ENCODE measurements around the gene PPP2CA.
A peak's percentile ranks its signal among the peaks of the same experiment; 100 is the strongest.

PPP2CA gene

DNA sequence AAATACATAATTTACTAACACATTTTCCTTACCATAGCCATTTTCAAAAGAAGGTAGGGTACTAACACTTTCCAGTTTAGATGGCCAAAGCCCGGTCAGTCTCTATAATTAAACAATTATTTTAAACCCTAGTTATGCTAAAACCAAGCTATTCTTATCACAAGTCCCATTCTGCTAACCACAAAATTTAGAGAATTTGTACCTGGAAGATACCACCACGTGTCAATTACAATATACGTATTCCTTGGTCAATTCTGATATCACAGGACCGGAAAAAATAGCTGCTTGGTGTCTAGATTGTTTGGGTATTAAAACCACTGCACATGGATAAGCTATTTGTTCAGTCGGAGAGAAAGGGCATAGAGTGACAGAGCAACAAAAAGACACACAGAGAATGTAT, 30.2 kb downstream of the PPP2CA start:
- Histone ChIP-seq H3K27me3 (no peaks in the 10 kb centered on the region), H3K4me3 (ENCODE audit: low read depth in 1 of 2, low read length in 1 of 2) (no peak overlapping the region), H3K9me3 (no peaks in the 10 kb centered on the region), H3K27ac (no peak overlapping the region), H3K4me1 (ENCODE audit: control insufficient read depth in 1 of 2, insufficient read depth in 1 of 2, low read depth in 1 of 2, low read length in 1 of 2) (no peaks in the 10 kb centered on the region), H3K36me3 (peaks cover 55% of the 10 kb centered on the region)
- TF ChIP-seq, protein P1, sequence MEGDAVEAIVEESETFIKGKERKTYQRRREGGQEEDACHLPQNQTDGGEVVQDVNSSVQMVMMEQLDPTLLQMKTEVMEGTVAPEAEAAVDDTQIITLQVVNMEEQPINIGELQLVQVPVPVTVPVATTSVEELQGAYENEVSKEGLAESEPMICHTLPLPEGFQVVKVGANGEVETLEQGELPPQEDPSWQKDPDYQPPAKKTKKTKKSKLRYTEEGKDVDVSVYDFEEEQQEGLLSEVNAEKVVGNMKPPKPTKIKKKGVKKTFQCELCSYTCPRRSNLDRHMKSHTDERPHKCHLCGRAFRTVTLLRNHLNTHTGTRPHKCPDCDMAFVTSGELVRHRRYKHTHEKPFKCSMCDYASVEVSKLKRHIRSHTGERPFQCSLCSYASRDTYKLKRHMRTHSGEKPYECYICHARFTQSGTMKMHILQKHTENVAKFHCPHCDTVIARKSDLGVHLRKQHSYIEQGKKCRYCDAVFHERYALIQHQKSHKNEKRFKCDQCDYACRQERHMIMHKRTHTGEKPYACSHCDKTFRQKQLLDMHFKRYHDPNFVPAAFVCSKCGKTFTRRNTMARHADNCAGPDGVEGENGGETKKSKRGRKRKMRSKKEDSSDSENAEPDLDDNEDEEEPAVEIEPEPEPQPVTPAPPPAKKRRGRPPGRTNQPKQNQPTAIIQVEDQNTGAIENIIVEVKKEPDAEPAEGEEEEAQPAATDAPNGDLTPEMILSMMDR (IDR thresholded peaks at IDR 0.05), result no peak

DNA sequence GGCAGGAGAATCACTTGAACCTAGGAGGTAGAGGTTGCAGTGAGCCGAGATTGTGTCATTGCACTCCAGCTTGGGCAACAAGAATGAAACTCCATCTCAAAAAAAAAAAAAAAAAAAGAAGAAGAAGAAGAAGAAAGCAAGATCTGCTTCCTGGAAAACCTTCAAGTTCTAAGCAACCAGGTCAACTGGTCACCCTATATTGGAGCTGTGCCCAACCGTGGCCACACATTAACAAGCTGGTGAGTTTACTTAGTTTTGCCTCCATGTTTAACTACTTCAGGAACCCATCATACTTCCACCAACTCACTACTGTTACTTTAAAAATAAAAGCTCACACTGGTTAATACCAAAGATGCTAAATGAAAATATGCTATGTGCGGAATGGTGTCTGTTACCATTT, 36.8 kb downstream of the PPP2CA start:
- no peak overlapping the region for H3K4me3 ChIP-seq (ENCODE audit: low read depth in 1 of 2, low read length in 1 of 2)
- no peaks in the 10 kb centered on the region for H3K4me1 ChIP-seq (ENCODE audit: control insufficient read depth in 1 of 2, insufficient read depth in 1 of 2, low read depth in 1 of 2, low read length in 1 of 2)
- H3K9me3 ChIP-seq, result no peaks in the 10 kb centered on the region
- H3K27ac ChIP-seq, result no peak overlapping the region
- H3K36me3 ChIP-seq, result no peaks in the 10 kb centered on the region
- no peaks in the 10 kb centered on the region for H3K27me3 ChIP-seq
- TF ChIP-seq, protein P1 (IDR thresholded peaks at IDR 0.05), result no peak

DNA sequence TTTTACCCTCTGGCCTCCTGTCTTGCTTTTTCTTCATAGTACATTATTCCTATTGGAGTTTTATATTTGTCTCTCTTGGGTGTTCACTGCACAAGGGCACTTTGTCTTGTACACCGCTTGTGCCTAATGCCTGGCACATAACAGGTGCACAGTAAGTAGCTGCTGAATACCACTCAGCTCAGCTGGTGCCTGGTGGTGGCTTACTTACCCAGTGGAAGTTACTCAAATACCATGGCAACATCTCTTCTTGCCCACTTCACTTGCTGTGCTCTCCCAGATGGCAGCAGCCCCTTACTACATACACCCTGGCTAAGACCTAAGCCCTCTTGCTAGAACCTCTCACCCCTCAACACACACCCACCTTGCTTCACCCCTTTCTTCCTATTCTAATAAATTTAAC, 37.8 kb downstream of the PPP2CA start:
- TF ChIP-seq, protein P1 (IDR thresholded peaks at IDR 0.05), result no peak
- Histone ChIP-seq H3K36me3 (no peaks in the 10 kb centered on the region), H3K27me3 (no peaks in the 10 kb centered on the region), H3K9me3 (no peaks in the 10 kb centered on the region), H3K4me3 (ENCODE audit: low read depth in 1 of 2, low read length in 1 of 2) (no peak overlapping the region), H3K27ac (no peak overlapping the region), H3K4me1 (ENCODE audit: control insufficient read depth in 1 of 2, insufficient read depth in 1 of 2, low read depth in 1 of 2, low read length in 1 of 2) (no peaks in the 10 kb centered on the region)

DNA sequence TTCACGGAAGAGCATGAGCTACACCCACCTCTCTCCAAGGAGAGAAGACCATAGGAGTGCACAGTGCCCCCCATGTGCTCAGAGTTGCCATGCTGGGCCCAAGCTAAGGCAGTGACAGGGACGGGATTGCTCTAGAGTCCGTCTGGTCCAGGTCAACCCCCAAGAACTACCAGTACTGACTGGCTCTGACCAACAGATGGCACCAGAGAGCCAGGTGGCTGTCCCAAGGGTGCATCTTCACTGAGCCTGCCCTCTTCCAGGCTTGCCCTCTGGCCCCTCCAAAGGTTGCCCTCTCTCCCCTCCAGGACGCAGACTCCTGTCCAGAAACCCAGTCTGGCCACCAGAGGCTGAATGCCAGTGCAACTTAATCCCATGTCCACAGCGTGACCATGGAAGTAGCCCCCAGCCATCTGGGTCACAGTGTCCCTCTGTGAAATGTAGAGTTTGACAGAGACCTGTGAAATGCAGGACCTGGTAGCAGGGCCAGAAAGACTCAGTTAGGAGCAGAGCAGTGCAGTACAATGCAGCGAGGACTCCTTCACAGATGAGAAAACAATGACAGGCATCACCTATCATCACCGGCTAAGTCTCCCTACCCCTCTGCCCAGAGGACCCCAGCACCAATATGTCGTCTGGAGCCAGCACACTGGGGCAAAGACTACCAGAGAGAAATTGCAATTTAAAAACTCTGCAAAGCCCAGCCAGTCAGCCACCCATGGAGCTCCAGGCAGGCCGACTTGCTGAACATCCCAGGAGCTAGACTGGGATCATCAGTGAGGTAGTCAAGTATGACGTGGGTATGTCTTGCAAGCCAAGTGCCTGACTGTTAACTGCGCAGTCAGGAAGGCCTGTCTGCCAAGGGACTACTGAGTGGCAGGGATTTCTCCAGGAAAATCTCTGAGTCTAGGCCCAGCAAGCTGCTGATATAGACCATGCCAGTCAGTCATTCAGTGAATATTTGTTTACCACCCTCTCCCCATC, 41.4 kb downstream of the PPP2CA start:
- Histone ChIP-seq H3K9me3 (no peaks in the 10 kb centered on the region), H3K27ac (no peak overlapping the region), H3K4me3 (ENCODE audit: low read depth in 1 of 2, low read length in 1 of 2) (no peak overlapping the region), H3K4me1 (ENCODE audit: control insufficient read depth in 1 of 2, insufficient read depth in 1 of 2, low read depth in 1 of 2, low read length in 1 of 2) (no peaks in the 10 kb centered on the region), H3K36me3 (no peaks in the 10 kb centered on the region), H3K27me3 (no peaks in the 10 kb centered on the region)
- TF ChIP-seq, protein P1 (IDR thresholded peaks at IDR 0.05), result peak; percentile 88

DNA sequence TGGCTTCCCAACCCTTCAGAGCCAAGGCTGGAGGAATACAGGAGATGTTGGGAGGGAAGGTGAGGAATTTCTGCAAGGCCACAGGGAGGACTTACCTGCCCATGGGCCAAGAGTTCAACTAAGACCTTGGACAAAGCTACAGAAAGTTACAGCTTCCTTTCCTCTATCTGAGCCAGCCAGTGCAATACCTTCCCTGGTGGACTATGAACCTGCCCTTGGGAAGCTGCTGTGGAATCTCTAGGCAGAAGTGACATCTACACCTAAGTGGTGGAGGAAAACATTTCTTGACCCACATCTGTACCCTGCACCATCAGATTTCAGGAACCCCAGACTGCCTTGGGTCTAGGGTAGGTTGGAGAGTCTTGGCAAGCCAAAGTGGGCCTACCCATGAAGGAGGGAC, 42.4 kb downstream of the PPP2CA start:
- no peaks in the 10 kb centered on the region for H3K4me1 ChIP-seq (ENCODE audit: control insufficient read depth in 1 of 2, insufficient read depth in 1 of 2, low read depth in 1 of 2, low read length in 1 of 2)
- no peaks in the 10 kb centered on the region for H3K9me3 ChIP-seq
- H3K4me3 ChIP-seq (ENCODE audit: low read depth in 1 of 2, low read length in 1 of 2), result no peak overlapping the region
- H3K36me3 ChIP-seq, result no peaks in the 10 kb centered on the region
- peaks cover 5% of the 10 kb centered on the region for H3K27me3 ChIP-seq
- H3K27ac ChIP-seq, result no peak overlapping the region
- TF ChIP-seq, protein P1 (IDR thresholded peaks at IDR 0.05), result no peak

Data from neutrophil (primary cell).